IPS-18a (cell line): ENCODE results near the gene CSNK1G2.

Experiments used
- H3K27ac ChIP-seq: one replicate; pipeline ENCODE4 v1.5.1; 2013; ENCODE audit warnings: low read length
- H3K27me3 ChIP-seq: one replicate; pipeline ENCODE4 v1.6.1; 2013; ENCODE audit warnings: mild to moderate bottlenecking, low read length; ENCODE audit not compliant: control insufficient read depth, insufficient read depth
- H3K36me3 ChIP-seq: one replicate; pipeline ENCODE4 v1.6.1; 2013; ENCODE audit warnings: low read depth, low read length; ENCODE audit not compliant: control insufficient read depth
- H3K4me1 ChIP-seq: one replicate; pipeline ENCODE4 v1.6.1; 2013; ENCODE audit warnings: low read depth, low read length; ENCODE audit not compliant: control insufficient read depth
- H3K4me3 ChIP-seq: one replicate; pipeline ENCODE4 v1.5.1; 2013; ENCODE audit warnings: low read length
- H3K9ac ChIP-seq: one replicate; pipeline ENCODE4 v1.6.1; 2013; ENCODE audit warnings: mild to moderate bottlenecking, low read length, moderate library complexity
- H3K9me3 ChIP-seq: one replicate; pipeline ENCODE4 v1.6.1; 2013; ENCODE audit warnings: low read depth, low read length; ENCODE audit not compliant: control insufficient read depth

Gene CSNK1G2

DNA sequence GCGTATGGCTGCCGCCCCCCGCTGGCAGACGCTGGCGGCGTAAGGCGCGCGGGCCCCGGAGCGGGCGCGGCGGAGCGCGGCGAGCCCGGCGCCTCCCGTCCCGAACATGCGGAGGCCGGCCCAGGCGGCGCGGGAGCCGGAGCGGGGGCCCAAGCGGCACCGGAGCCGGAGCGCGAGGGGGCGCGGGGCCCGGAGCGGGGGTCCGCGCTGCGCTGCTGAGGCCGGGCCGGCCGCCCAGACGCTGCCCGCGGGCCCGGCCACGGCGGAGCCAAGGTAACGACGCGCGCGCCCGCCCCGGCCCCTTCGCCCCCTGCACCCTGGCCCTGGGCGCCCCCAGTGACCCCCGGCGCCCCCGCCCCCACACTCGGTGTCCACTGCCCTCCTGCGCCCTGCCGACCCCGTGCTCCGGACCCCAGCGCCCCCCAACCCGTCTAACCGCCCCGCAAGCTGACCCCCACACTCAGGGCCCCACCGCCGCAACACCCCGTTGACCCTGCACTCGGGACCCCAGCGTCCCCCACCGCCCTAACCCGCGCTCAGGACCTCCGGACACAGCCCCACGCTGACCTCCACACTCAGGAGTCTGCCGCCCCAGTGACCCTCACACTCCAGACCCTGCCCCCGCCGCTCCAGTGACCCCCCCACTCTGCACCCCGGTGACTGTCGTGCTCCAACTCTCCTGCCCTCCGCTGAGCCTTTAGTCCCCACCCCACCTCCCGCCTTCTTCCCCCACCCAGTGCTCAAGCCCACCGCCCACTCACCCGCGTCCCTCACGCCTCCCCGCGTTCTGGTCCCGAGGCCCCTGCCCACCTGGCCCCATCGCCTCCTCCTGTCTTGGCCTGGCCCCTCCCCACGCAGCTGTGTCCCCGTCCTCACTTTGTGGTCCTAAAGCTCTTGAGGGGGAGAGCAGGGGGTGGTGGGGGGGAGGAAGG is at the start of gene CSNK1G2:
CSNK1G2 (plus strand) TSS at position 27 of the 932 bp plus-strand sequence. CDS start 28,601 bp downstream, outside the sequence.
- Histone ChIP-seq H3K27ac (peak within 1 kb of the TSS; percentile 84), H3K4me1 (peaks cover 5% of the 10 kb centered on the region), H3K9ac (peak within 1 kb of the TSS; percentile 89), H3K27me3 (no peaks in the 10 kb centered on the region), H3K9me3 (no peaks in the 10 kb centered on the region), H3K4me3 (peak within 1 kb of the TSS; percentile 97), H3K36me3 (no peaks in the 10 kb centered on the region)

GRCh38 chr19:1893791-1894190 is 47.2 kb upstream of the CSNK1G2 start:
- Histone ChIP-seq H3K9me3 (no peaks in the 10 kb centered on the region), H3K27ac (no peak overlapping the region), H3K27me3 (no peaks in the 10 kb centered on the region), H3K9ac (no peak overlapping the region), H3K36me3 (no peaks in the 10 kb centered on the region), H3K4me3 (no peak overlapping the region), H3K4me1 (no peaks in the 10 kb centered on the region)

DNA sequence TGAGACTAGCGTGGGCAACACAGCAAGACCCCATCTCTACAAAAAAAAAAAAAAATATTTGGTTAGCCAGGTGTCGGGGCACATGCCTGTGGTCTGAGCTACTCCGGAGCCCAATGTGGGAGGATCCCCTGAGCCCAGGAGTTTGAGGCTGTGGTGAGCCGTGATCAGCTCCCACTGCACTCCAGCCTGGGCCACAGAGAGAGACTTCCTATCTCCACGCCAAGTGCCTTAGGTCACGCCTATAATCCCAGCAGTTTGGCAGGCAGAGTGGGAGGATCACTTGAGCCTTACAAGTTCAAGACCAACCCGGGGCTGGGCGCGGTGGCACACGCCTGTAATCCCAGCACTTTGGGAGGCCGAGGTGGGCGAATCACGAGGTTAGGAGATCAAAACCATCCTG is 44.5 kb upstream of the CSNK1G2 start:
- Histone ChIP-seq H3K9ac (no peak overlapping the region), H3K4me3 (no peak overlapping the region), H3K36me3 (no peaks in the 10 kb centered on the region), H3K4me1 (no peaks in the 10 kb centered on the region), H3K27ac (no peak overlapping the region), H3K9me3 (no peaks in the 10 kb centered on the region), H3K27me3 (no peaks in the 10 kb centered on the region)

DNA sequence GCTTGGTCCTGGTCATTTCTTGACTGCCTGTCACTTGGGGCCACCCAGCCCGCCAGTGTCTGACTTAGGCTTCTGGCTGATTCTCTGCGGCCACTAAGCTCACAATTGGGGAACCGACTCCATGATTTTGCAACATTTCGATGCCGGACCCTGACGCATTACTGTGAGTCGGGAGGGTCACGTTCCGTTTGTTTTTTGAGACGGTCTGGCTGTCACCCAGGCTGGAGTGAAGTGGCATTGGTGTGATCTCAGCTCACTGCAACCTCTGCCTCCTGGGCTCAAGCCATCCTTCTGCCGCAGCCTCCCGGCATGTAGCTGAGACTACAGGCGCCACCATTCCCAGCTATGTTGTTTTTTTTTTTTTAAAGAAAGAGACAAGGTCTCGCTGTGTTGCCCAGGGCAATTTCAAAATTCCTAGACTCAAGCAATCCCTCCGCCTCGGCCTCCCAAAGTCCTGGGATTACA is 39.0 kb upstream of the CSNK1G2 start:
- no peak overlapping the region for H3K27ac ChIP-seq
- H3K27me3 ChIP-seq: no peaks in the 10 kb centered on the region
- no peaks in the 10 kb centered on the region for H3K36me3 ChIP-seq

DNA sequence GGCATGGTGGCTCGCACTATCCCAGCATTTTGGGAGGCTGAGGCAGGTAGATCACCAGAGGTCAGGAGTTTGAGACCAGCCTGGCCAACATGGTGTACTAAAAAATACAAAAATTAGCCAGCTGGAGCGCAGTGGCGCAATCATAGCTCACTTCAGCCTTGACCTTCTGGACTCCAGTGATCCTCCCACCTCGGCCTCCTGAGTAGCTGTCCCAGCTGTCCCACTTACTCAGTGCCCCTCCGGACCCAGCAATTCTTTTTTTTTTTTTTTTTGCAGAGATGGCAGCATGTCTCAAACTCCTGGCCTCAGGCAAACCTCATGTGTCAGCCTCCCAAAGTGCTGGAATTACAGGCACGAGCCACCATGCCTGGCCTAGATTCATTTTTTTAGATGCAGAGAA is 38.0 kb upstream of the CSNK1G2 start:
- Histone ChIP-seq H3K9ac (no peak overlapping the region), H3K27me3 (no peaks in the 10 kb centered on the region)

More for the DNA sequence above, 39.0 kb upstream of the CSNK1G2 start:
- no peak overlapping the region for H3K9ac ChIP-seq
- H3K4me1 ChIP-seq: peaks cover 6% of the 10 kb centered on the region
- no peak overlapping the region for H3K4me3 ChIP-seq
- H3K9me3 ChIP-seq: no peaks in the 10 kb centered on the region

GRCh38 chr19:1904860-1905109 is 36.2 kb upstream of the CSNK1G2 start:
- no peaks in the 10 kb centered on the region for H3K9me3 ChIP-seq
- H3K4me1 ChIP-seq: peaks cover 6% of the 10 kb centered on the region
- H3K27ac ChIP-seq: peak overlapping the region; percentile 68
- no peaks in the 10 kb centered on the region for H3K36me3 ChIP-seq
- no peaks in the 10 kb centered on the region for H3K27me3 ChIP-seq
- peak overlapping the region; percentile 39 for H3K4me3 ChIP-seq
- peak overlapping the region; percentile 33 for H3K9ac ChIP-seq

More for the DNA sequence above, 38.0 kb upstream of the CSNK1G2 start:
- Histone ChIP-seq H3K36me3 (no peaks in the 10 kb centered on the region), H3K9me3 (no peaks in the 10 kb centered on the region), H3K4me3 (no peak overlapping the region), H3K4me1 (peaks cover 6% of the 10 kb centered on the region), H3K27ac (no peak overlapping the region)

GRCh38 chr19:1905110-1905862 is 35.7 kb upstream of the CSNK1G2 start, which contains the start of the genes ADAT3 and SCAMP4:
Gene ADAT3 (plus strand): TSS chr19:1905399. CDS start chr19:1912048, 6,649 bp downstream.
Gene SCAMP4 (plus strand): TSS chr19:1905399. CDS start chr19:1915020, 9,621 bp downstream.
- Histone ChIP-seq H3K4me3 (peak within 1 kb of the TSS; percentile 39), H3K36me3 (no peaks in the 10 kb centered on the region), H3K4me1 (peaks cover 6% of the 10 kb centered on the region), H3K27me3 (no peaks in the 10 kb centered on the region), H3K9ac (peak within 1 kb of the TSS; percentile 70), H3K9me3 (no peaks in the 10 kb centered on the region), H3K27ac (peak within 1 kb of the TSS; percentile 68)

- H3K9ac ChIP-seq: peak overlapping the region; percentile 7
- H3K4me1 ChIP-seq: peaks cover 6% of the 10 kb centered on the region
- H3K4me3 ChIP-seq: peak overlapping the region; percentile 39
- no peaks in the 10 kb centered on the region for H3K9me3 ChIP-seq
- no peaks in the 10 kb centered on the region for H3K36me3 ChIP-seq
- H3K27me3 ChIP-seq: no peaks in the 10 kb centered on the region
- no peak overlapping the region for H3K27ac ChIP-seq
These were observed 35.1 kb upstream of the CSNK1G2 start for GRCh38 chr19:1905863-1906375.

DNA sequence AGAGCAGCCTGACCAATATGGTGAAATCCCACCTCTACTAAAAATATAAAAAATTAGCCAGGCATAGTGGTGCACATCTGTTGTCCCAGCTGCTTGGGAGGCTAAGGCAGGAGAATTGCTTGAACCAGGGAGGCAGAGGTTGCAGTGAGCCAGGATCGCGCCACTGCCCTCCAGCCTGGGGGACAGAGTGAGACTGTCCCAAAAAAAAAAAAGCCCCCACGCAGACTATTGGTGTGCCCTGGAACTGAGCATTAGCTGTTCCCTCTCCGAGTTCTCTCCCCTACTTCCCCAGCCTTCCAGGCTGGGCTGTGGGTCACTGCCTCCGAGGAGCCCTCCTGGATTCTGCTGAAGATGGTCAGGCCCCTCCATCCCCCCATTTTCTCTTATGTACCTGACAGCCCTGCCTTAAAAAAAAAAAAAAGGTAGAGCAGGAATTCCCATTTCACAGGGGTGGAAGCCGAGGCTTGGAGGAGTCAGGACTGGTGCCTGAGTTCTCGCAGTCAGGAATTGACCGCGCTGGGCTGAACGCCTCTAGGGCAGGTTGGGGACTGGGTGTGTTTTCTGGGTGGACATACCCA is 33.9 kb upstream of the CSNK1G2 start:
- Histone ChIP-seq H3K27me3 (no peaks in the 10 kb centered on the region), H3K9ac (no peak overlapping the region), H3K9me3 (no peaks in the 10 kb centered on the region), H3K4me3 (no peak overlapping the region), H3K36me3 (no peaks in the 10 kb centered on the region), H3K27ac (no peak overlapping the region), H3K4me1 (peaks cover 6% of the 10 kb centered on the region)

DNA sequence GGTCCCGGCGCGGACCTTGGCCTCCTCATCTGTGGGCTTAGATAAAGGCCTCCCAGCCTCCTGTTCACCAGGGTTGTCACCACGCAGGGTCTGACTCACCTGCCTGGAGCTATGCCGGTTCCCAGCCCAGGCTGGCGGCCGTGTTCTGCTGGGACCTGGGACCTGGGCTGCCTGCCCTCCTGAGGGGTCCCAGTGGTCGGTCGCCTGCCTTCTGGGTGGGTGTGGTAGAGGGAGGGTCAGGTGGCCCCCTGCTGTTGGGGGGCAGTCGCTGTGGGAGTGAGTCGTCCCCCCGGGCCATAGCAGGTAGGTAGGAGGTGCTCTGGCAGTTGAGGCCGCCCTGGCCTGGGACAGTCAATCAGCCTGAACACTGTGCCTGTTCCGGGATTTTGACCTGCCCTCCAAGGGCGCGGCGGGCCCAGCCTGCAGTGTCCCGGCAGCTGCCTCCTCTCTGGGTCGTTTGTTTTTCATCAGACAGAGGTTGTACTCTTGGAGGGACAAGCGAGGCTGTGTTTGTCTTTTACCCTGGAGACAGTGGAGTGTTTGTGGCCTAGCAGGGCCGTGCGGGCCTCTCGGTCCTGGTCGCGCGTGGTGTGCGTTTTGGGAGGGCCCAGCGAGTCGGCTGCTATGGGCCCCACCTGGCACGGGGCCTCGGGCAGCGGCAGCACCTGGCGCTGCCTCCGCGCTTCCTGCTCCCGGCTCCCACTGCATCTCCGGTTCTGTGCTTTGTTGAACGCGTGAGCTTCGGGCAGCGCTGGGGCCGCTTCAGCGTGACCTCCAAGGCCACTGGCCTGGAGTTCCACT is 33.2 kb upstream of the CSNK1G2 start:
- Histone ChIP-seq H3K9ac (no peak overlapping the region), H3K36me3 (no peaks in the 10 kb centered on the region), H3K4me3 (no peak overlapping the region), H3K27me3 (no peaks in the 10 kb centered on the region), H3K4me1 (peaks cover 6% of the 10 kb centered on the region), H3K27ac (no peak overlapping the region), H3K9me3 (no peaks in the 10 kb centered on the region)

DNA sequence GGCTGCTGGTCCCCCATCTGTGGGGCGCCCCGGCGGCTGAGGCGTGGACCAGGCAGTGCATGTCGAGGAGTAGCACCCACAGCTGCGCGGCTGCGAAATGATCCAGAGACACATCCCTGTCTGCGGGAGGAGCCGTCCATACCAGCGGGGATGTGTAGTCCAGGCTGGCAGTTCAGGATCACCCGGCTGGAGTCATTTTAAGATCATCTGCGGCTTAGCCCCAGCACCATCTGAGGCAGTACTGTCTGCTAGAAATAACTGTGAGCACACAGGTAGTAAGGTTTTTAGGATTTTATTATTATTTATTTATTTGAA is 32.7 kb upstream of the CSNK1G2 start:
- Histone ChIP-seq H3K4me1 (peaks cover 6% of the 10 kb centered on the region), H3K4me3 (no peak overlapping the region), H3K9me3 (no peaks in the 10 kb centered on the region), H3K27me3 (no peaks in the 10 kb centered on the region), H3K36me3 (no peaks in the 10 kb centered on the region), H3K27ac (no peak overlapping the region), H3K9ac (no peak overlapping the region)
